GM21367 (cell line): ENCODE data around the gene ABCC12.

Experiments used
- ATAC-seq: cut with Tn5 transposase; IDR thresholded peaks from one replicate; pipeline ENCODE4 v1.9.1; 2021; ENCODE audit not compliant: unreplicated experiment

The ABCC12 gene

GRCh38 chr16:48106446-48106845, 49.3 kb downstream of the ABCC12 start:
- no peak for ATAC-seq
